Colonic mucosa (tissue), 4 donors: ENCODE results near the gene FAM107B. TPM values are rescaled to one million over a fixed set of nuclear protein-coding genes. Genes with fewer than 3 reads are reported as not detected.

ENCODE experiments used
- DNase-seq: peaks from one replicate; pipeline ENCODE4 v3.0.0-alpha.2; 2020
- H3K27ac ChIP-seq: fragments of 200-600 bp; one replicate; pipeline ENCODE4 v1.8.0; 2021
- H3K27me3 ChIP-seq: fragments of 200-600 bp; one replicate; pipeline ENCODE4 v1.8.0; 2021
- H3K36me3 ChIP-seq: fragments of 200-600 bp; one replicate; pipeline ENCODE4 v1.8.0; 2021
- H3K4me1 ChIP-seq: fragments of 200-600 bp; one replicate; pipeline ENCODE4 v1.8.0; 2021; ENCODE audit warnings: mild to moderate bottlenecking
- H3K4me3 ChIP-seq: fragments of 200-600 bp; one replicate; pipeline ENCODE4 v1.8.0; 2021
- H3K9ac ChIP-seq, 2 donors: one replicate each; pipeline ENCODE4 v1.7.0; 2013; ENCODE audit warnings: control low read depth in 2 of 2, low read depth in 2 of 2, low read length in 2 of 2
- H3K9me3 ChIP-seq: fragments of 200-600 bp; one replicate; pipeline ENCODE4 v1.8.0; 2021
- intact Hi-C: fragments of 100-400 bp; cut with DNase I; formaldehyde crosslinking; loops from one replicate; pipeline ENCODE4 v1.14.1; 2022
- total RNA-seq, 2 donors: library from RNA; stranded (reverse); fragmentation: NEBNext Ultra II Directional in 1 of 2; extraction: Animal tissue kit (Norgen Biotek cat#: 25700) in 1 of 2; gene quantifications; one replicate each; pipeline ENCODE4 v1.2.1, GENCODE V29; 2021
- TF ChIP-seq, protein P1 (sequence below): fragments of 200-600 bp; IDR thresholded peaks from one replicate; pipeline ENCODE4 v1.8.0; 2022; ENCODE audit warnings: antibody characterized with exemption, mild to moderate bottlenecking
- donor health status: healthy.
- donor health status: DM: no; HTN: no; CAD: no.
- donor health status: DM: no; HTN: no; CAD: no.

The FAM107B gene
- total RNA-seq, 2 donors from 2014 or later: 36.3 to 71.5 TPM

DNA sequence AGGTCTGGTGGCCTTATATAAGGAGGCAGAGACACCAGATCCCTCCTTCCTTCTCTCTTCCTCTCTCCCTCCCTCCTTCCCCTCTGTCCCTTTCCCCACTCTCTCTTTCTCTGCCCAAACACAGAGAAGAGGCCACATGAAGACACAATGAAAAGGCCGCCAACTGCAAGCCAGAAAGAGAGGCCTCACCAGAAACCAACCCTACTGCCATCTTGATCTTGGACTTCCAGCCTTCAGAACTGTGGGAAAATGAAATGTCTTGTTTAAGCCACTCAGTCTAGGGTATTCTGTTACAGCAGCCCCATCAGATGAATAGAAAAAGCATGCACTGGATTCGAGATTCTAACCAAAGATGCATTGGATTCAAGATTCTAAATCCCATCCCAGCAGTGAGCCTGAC, 168.1 kb downstream of the FAM107B start:
- no peak for DNase-seq
- intact Hi-C loops: no loop called here
- no peaks in the 10 kb centered on the region for H3K9me3 ChIP-seq
- no peaks in the 10 kb centered on the region for H3K4me1 ChIP-seq
- no peak overlapping the region for H3K4me3 ChIP-seq
- H3K27ac ChIP-seq: no peak overlapping the region
- H3K27me3 ChIP-seq: no peaks in the 10 kb centered on the region
- no peak overlapping the region for H3K9ac ChIP-seq
- TF ChIP-seq, protein P1, sequence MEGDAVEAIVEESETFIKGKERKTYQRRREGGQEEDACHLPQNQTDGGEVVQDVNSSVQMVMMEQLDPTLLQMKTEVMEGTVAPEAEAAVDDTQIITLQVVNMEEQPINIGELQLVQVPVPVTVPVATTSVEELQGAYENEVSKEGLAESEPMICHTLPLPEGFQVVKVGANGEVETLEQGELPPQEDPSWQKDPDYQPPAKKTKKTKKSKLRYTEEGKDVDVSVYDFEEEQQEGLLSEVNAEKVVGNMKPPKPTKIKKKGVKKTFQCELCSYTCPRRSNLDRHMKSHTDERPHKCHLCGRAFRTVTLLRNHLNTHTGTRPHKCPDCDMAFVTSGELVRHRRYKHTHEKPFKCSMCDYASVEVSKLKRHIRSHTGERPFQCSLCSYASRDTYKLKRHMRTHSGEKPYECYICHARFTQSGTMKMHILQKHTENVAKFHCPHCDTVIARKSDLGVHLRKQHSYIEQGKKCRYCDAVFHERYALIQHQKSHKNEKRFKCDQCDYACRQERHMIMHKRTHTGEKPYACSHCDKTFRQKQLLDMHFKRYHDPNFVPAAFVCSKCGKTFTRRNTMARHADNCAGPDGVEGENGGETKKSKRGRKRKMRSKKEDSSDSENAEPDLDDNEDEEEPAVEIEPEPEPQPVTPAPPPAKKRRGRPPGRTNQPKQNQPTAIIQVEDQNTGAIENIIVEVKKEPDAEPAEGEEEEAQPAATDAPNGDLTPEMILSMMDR: no peak
- H3K36me3 ChIP-seq: no peaks in the 10 kb centered on the region

DNA sequence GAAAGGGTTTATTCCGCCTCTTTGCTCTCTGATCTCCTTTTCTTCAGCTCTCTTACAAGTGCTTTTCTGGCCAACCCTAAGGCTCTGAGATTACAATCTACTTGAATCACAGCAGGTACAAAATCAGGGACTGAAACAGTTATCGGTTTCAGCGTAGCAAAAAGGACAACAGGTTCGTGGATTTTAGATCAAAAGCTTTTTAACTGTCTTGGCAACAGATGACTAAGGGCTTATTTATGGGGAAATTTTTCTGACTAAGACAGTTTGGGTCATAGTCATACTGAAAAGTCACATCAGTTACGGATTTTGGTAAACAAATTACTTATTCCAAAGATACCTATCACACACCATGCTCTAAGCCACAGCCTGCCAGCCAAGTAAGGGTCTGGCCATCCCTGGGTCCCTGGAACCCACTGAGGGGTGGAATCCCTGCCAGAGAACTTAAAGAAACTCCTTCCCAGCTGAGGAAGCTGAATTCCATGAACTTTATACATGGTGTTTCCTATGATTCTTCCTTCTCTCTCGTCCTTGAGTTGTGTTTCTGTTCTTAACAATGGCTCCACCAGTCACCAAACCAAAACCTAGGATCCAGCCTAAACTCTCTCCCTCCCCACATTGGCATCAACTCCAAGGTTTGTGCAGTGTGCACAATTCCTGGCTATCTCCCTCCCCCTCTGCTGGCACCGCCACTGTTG, 169.3 kb downstream of the FAM107B start:
- intact Hi-C loops: no loop called here
- H3K4me3 ChIP-seq: no peak overlapping the region

DNA sequence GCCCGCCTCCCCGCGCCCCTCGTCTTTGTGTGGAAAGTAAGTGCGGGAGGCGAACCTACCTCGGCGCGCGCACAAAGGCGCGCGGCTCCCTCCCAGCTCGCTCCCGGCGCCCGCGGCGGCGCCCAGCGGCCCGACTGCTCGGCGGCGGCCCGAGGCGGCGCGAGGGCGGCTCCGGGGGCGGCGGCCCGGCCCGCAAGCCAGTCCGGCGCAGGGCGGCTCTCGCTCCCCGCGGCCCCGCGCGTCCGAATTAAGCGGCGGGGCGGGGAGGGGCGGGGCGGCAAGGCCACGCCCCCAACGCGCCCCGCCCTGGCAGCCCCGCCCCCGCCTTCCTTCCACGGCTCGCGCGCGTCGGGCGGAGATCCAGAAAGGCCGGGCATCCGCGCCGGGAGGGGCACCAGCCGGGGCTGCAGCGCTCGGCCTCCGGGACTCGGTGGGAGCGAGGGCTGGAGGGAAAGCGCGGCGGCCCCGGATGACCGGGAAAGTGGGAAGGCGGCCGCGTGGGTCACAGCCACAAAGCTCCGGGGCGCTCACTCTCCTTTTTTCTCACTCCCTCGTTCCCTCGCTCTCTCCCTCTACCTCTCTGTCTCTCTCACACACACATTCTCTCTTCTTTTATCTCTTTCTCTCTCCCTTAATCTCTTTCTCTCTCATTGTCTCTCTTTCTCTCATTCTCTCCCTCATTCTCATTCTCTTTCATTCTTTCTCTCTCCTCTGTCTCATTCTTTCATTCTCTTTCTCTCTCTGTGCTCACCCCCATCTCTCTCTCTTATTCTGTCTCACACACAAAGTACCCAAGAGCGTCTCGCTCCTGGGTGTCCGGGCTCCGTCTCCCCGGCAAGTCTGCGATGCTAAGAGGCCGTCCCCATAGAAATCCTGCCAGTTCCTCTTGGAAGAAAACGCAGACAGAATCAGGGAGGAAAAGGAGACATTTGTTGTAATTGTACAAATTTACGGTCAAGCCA, 170.2 kb downstream of the FAM107B start:
- peak; percentile 85 for DNase-seq
- Histone ChIP-seq H3K27me3 (no peaks in the 10 kb centered on the region), H3K9me3 (no peaks in the 10 kb centered on the region), H3K4me1 (no peaks in the 10 kb centered on the region), H3K36me3 (no peaks in the 10 kb centered on the region), H3K27ac (peak overlapping the region; percentile 35), H3K4me3 (peak overlapping the region; percentile 52), H3K9ac (peak overlapping the region; percentile 72 to 88)
- intact Hi-C loops: no loop called here
- TF ChIP-seq, protein P1: no peak

More for the DNA sequence above, 169.3 kb downstream of the FAM107B start:
- DNase-seq: no peak
- Histone ChIP-seq H3K27ac (no peak overlapping the region), H3K36me3 (no peaks in the 10 kb centered on the region), H3K4me1 (no peaks in the 10 kb centered on the region), H3K9ac (peak overlapping the region in 1 of 2 donors; percentile 72), H3K27me3 (no peaks in the 10 kb centered on the region), H3K9me3 (no peaks in the 10 kb centered on the region)
- TF ChIP-seq, protein P1: no peak

DNA sequence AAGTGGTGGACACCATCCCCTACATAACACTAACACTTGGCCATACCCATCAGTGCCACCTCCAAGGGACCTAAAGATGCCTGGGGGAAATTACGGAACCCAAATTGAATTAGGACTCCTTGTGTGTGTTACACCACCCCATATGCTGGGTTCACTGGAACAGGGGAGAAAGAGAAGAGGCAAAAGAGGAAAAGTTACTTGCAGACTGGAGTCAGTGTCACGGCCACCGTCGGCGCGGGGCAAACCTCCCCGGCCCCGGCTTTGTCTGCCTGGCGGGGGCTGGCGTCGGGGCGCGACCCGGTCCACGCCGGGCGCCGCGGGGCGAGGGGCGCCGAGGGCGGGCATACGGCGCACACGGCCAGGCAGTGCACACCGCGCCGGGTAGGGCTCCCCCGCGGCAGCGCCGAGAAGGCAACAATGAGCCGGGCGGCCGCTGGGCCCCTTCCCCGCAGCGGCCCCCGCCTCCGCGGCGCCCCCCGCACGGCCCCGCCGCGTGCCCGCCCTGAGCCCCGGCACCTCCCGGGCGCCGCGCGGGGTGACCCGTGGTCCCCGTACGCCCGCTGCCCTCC, 171.1 kb downstream of the FAM107B start:
- DNase-seq: peak; percentile 30
- intact Hi-C loops: no loop called here

More for the DNA sequence above, 171.1 kb downstream of the FAM107B start:
- TF ChIP-seq, protein P1: no peak
- Histone ChIP-seq H3K27me3 (no peaks in the 10 kb centered on the region), H3K36me3 (no peaks in the 10 kb centered on the region), H3K9ac (peak overlapping the region; percentile 85 to 88), H3K4me1 (no peaks in the 10 kb centered on the region), H3K27ac (no peak overlapping the region), H3K4me3 (peak overlapping the region; percentile 52), H3K9me3 (no peaks in the 10 kb centered on the region)
